Left renal cortex interstitium (tissue), 4 donors: ENCODE results near the gene APCDD1L. TPM values are rescaled to one million over a fixed set of nuclear protein-coding genes. Genes with fewer than 3 reads are reported as not detected.

Source experiments
- DNase-seq, 4 donors: peaks; one replicate each; pipeline ENCODE4 v3.0.0-alpha.2; 2013; ENCODE audit warnings: low read depth in 4 of 4, low spot score in 2 of 4, missing footprints in 1 of 4
- polyA plus RNA-seq, 4 donors: library from polyadenylated mRNA; unstranded; fragments of 120-200 nt; gene quantifications; one replicate each; pipeline ENCODE4 v1.2.1, GENCODE V29; 2013; ENCODE audit not compliant: insufficient read length in 4 of 4

APCDD1L gene
- polyA plus RNA-seq, 4 donors, result 11.3 to 19.5 (median 13.7) TPM

DNA sequence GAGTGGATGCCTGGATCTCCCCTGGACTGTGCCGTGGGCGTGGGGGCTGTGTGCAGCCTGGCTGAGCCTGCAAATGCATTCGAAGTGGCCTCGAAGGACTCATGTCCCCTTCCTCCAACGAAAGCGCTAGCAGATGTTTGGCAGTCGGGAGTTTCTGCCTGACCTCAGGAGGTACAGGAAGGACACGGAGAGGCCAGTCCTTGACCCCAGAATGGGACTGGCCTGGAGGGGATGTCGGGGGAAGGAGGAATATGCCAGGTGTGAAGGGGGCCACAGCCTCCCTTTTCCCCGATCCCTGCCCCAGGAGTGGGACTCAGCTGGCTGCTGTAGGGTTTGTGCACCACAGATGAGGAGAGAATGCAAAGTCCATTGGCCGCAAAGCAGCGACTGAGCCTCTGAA lies 45.6 kb downstream of the APCDD1L start:
- DNase-seq, result no peak

DNA sequence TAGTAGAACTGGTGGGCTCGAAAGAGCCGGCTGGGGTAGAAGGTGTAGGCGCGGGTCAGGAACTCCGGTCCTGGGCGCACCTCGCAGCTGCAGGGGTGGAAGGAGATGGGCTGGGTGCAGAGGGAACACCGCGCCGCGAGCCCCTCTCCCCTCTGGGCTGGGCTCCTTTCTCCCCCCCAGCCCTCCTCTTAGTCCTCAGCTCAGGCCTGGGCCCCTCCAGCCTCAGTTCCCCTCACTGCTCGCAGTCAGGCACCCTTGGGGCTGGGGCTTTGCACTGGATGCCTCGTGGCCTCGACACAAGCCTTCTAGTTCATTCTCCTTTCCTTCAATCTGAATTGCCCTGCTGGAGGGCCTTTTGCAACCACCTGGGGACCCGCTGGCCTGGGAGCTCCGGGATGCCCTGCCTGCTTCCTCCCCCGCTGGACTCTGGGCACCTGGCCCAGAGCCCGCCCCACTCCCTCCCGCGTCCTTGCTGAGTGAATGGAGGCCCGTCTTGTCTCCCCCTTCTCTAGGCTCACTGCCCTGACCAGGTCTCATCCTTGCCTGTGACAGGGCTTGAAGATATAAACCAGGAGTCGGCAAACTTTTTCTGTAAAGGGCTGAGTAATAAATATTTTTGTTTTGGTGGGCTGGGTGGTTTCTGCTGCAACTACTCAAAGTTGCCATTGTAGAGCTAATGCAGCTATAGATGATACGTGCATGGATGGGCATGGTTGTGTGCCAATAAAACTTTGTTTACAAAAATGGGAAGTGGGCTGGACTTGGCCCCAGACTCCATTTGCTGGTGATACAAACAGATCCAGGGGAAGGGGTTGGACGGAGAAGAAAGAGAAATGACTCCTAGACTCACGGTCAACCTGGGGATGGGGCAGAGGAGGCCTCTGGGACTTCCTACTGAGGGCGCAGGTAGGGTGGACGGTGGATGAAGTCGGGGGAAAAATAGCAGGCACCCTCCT lies 47.3 kb downstream of the APCDD1L start:
- no peak for DNase-seq

DNA sequence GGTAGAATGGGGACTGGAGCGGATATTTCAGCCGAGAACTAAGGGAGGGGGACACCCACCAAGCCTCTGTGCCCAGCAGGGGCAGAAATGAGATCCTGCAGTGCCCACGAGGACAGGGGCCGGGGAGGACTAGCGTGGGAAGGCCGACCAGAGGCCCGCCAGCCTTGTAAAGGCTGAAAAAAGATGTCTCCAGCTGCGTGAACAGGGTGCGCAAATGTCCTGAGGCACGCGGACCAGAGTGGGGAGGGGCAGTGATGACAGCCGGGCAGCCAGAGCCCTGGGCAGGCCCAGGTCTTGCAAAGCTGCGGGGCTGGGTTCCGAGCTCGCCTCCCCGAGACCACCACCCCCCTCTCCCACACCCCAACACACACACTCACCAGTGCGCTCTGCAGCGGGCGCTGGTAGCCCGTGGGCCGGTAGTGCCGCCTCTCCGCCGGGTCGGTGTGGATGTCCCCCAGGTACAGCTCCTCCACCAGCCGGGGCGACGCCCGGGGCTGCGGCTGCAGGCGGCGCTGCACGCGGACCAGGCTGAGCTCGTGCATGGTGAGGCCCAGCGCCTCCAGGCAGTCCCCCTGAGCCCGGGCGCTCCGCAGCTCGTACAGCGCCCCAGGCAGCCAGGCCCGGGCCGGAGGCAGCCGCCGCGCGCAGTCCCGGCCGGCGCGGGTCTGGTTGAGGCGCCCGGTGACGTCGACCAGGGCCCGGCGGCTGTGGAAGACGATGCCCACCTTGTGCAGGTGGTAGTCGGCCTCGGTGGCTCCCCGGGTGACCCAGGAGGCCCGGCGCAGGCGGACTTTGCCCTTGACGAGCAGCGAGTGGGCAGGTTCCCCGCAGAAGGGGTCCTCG lies 48.2 kb downstream of the APCDD1L start:
- DNase-seq, result no peak

DNA sequence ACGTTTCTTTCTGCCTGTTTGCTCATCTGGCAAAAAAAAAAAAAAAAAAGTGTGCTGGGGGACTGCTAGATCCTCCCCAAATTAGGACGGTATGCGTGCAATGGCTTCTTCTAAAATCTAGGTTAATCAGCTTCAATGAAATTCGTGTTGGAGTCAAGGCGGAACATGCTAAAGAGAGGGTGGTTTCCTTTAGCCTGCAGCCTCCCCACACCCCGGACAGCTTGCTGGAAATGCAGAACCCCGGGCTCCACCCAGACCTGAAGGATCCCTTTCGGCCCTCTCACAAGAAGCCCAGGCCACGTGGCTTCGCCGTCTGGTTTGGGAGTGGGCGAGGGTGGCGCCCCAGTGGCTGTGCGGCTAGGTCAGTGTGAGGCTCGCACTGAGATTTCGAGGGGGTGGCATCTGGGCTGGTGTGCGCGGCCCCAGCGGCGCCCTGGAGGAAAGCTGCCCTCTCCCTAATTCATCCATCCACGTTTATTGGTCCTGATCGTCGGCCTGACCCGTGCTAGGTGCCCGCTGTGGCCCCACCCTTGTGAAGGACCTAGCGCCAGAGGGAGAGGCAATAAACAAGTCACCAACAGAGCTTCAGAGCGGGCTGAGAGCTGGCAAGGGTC lies 49.0 kb downstream of the APCDD1L start:
- DNase-seq, result no peak

DNA sequence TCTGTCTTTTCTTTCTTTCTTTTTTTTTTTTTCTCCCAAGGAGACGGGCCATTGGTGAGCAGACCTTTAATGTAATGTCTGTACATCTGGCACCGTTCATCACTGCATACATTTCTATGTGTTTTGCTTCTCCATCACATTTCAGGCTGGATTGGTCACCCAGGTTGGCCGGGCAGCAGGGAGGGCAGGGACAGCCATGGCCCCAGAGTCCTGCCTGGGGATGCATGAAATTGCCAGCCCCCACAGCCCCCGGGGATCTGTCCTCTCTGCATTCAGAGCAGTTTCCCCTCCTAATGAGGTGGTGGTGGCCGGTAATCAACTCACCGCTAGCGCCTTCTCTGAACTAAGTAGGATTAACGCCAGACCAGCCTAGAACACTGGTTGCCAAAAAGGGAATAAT lies 50.4 kb downstream of the APCDD1L start:
- no peak for DNase-seq

DNA sequence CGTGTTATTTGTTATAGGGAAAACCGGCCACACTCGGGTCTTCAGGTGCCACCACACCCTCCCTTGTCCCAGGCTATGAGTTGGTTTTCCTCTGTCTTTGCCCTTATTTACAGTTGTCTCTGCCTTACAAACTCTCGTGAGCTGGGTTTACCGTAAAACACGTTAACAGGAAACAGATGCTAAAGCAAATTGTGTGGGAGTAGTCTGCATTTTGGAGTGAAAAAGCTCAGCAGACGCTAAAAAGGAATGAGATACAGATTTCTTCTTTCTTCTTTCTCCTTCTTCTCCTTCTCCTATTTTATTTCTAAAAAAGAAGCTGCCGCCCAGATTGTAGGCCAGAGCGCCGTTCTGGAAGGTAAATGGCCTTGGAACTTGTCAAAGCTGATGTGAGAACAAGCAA lies 51.9 kb downstream of the APCDD1L start:
- no peak for DNase-seq

DNA sequence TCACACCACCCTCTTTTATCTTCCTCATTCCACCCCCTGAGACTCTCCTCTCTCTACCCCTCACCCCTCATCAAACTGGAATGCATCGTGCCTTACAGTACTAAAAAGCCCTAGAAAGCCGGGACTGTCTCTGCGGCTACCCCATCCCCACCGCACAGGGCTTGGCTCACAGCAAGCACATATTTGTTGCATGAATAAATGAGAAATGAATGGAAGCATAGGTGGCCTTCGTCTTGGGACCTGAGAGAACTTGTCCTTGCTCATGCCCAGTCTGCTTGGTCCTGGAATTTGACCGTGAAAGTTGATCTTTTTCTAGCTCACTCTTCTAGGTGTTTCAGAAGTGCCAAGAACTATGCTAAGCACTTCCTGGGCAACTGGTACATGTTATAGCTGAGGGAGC lies 53.3 kb downstream of the APCDD1L start:
- DNase-seq, result no peak

DNA sequence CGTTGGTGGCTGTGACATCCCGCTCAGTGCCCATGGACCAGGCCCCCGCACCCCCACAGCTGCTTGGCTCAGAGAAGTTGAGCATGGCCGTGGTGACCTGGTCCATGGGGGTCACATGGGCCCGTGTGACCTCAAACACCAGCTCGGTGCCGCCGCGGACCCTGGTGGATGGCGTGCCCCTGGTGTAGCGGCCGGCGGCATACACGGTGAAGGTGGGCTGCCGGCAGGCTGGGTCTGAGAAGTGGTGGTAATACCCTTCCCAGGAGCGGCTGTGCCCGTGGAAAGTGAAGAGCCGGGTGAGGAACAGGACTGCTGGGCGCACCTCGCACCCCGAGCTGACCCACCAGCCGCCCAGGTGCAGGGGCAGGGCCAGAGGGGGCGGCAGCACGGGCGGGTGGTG lies 54.1 kb downstream of the APCDD1L start:
- no peak for DNase-seq

DNA sequence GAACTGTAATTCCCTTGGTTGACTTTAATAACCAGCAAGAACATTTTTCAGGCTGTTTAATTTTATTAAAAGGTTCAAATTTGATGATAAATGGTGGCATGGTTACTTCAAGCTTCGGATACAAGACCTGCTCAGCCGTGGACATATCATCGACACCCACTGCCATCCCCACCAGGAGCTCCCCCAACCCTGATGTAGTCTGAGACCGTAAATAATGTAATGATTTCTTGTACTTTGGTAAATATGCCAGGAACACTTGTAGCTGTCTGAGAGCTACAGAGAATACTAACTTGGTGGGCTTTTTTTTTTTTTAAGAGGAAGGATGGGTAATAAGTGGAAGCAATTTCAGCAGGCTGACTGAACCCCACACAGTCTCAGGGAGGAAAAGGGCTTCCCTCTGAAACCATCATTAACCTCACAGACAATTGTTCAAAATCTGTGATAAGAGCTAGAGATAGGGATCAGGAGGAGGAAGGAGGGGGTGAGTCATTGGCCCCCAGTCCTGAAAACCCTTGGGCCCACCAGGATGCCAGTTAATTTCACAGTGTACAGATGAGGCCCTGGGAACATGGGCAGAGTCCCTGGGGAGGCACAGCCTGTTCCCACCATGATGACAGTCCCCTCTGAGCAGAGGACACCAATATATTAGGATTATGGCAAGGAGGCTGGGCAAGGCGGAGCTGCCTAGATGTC lies 56.0 kb downstream of the APCDD1L start:
- DNase-seq, result no peak

DNA sequence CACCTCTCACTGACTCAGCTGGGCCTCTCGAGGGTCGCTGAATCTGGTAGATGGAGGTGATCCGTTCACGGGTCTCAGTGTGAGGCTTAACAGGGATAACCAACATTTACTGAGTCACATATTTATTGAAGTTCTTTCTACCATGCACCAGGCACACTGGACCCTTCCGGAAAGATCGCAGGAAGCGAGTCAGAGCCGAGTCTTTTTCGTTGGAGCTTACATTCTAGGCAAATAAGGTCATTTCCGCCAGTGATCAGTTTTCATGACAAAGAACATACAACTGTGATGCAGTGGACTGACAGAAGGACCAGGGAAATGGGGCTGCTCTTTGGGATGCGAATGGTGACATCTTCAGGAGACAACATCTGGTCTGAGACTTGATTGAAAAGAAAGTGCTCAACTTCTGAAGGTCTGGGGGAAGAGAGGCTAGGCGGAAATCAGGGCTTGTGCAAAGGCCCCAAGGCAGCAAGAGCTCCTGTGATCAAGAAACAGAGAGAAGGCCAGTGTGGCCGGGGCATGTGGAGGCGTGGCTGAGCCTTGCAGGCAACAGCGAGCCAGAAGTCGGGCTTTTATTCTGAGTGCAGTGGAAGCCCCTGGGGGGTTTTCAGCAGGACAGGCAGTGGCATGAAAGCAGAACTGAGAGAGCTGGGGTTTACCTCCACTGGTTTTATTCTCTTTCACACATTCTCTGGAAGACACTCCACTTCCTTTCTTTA lies 56.7 kb downstream of the APCDD1L start:
- no peak for DNase-seq

DNA sequence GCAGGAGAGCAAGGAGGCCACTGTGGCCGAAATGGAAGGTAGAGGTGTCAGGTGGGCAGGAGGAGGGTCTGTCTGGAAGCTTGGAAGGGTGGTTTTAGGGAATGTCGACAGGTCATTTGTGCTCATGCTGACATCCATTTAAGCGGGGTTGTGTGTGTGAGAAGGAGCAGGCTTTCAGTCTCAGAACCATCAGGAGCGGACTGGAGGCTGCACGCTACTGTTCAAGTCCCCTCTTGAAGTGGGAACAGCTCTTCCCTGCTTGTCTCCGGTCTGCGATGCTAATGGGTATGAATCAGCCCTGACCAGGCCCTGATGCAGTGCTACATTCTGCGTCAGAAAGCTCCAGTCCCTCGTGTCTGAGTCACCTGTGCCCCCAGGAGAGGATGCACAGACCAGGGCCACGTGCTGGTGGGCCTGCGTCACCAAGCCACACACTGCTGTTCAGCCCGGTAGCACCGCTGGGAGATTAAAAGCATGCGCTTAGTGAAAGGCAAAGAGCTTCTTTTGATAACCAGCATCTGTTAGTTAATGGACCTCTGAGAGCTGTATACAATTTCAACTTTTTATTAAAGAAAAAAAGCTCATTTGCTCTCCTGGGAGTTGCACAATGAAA lies 58.0 kb downstream of the APCDD1L start:
- no peak for DNase-seq

DNA sequence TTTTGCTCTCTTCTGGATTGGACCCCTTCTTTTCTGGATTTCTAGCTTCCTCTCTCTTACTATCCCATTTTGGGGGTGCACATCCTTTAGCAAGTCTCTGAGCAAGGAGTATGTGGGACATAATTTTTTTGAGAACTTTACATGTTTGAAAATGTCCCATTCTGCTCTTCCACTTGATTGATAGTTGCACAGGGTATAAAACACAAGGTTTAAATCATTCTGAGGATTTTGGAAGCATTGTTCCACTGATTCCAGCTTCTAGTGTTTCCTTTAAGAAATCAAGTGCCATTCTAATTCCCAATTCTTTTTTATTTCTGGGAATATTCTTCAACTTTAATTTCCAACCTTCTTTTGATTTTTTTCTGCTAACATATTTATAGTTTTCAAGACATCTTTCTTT lies 60.7 kb downstream of the APCDD1L start:
- no peak for DNase-seq

DNA sequence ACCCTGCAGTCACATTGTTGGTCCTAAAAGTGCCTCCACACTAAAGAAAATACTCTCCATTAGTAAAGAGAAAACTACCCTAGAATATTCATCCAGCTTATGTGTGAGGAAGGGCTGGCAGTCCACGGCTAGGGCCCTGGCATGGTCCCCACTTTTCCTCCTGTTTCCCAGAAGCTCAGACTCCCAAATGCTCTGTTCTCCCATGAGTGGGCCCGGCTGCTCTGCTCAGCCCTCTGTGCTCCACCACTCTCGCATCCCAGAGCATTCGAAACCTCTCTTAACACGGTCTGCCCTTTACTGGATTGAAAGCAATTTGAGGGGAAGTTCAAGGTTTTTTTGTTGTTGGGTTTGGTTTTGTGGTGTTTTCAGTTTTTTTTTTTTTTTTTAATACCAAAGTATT lies 61.8 kb downstream of the APCDD1L start:
- DNase-seq, result no peak

DNA sequence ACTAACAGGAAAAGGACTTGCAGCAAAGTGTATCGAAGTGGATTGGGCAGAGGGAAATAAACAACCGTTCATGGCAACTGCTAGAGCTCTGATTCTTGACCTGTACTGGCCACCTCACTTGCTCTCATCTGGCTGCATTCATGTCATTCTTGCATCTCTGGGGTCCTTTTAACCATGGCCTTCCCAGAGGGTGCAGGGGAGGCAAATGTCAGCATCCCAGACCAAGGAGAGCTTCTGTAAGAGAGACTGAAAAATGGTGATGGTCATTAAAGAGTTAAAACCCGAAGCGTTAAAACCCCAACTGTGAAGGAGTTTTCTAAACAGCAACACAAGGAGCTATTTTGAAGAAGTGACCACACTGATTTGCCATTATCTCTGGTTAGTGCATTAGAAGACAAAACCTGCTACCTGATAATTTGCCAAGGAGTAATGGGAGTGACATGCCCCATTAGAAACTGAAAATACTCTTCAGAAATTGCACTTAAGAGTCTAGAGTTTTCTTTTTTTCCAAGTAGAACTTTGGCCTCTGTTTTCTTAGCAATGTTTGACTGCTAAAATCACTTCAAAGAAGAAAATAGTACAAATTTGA lies 62.4 kb downstream of the APCDD1L start:
- no peak for DNase-seq

DNA sequence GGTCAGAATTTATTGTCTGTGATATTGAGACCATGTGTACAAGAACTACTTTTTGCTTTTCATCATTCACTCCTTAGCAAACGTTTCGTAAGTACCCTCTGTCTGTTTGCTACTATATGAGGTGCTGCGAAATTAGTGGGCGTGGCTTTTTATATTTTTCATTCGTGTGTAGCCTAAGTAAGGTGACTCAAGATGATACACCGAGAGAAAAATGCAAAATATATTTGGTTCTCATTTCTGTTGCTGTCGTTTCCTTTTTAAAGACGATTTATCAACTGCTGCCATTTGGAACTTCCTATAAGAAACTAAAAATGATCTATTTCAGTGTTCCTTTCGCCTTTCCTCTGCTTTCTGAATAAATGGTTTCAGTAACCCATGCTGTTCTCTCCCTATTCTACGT lies 64.9 kb downstream of the APCDD1L start:
- no peak for DNase-seq

DNA sequence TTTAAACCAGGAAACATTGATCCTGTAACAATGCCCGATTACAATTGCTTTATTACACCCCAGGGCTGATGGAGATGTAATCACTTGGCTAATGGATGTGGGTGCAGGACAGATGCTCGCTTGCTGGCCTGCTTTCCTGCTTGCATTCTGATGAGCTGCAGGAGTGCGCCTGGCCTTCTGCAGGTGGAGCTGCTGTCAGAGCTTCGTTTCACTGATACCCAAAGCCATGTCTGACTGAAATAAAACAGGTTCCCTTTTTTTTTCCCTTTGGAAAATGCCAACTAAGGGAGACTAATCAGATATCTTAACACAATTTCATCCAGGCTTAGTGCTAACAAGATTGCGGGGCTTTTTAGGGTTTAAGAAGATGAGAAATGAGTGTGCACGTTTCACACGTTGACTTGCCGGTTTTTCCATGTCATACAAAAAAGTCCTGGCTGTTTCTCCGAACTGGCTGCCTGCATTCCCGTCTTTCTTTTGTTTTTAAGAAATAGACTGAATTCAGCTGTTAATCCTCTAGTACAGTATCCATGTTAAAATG lies 65.4 kb downstream of the APCDD1L start:
- DNase-seq, result no peak

DNA sequence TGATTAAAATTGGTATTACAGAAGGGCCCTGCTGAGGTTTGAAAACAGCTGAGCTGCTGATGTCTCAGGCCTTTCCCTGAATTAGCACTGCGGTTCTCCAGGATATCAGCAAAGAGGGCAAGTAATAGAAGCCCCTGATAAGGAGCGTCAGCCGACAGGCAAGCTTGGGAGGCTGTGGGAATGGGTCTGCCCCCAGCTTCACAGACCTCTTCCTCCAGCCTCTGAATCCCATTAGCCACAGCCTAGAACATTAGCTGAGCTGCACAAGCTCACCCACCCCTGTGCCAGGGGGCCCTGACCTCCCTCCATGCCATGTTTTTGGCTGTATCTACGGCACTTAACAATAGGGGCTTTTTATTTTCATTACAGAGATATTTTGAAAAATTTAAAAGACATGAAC lies 66.2 kb downstream of the APCDD1L start:
- DNase-seq, result no peak

DNA sequence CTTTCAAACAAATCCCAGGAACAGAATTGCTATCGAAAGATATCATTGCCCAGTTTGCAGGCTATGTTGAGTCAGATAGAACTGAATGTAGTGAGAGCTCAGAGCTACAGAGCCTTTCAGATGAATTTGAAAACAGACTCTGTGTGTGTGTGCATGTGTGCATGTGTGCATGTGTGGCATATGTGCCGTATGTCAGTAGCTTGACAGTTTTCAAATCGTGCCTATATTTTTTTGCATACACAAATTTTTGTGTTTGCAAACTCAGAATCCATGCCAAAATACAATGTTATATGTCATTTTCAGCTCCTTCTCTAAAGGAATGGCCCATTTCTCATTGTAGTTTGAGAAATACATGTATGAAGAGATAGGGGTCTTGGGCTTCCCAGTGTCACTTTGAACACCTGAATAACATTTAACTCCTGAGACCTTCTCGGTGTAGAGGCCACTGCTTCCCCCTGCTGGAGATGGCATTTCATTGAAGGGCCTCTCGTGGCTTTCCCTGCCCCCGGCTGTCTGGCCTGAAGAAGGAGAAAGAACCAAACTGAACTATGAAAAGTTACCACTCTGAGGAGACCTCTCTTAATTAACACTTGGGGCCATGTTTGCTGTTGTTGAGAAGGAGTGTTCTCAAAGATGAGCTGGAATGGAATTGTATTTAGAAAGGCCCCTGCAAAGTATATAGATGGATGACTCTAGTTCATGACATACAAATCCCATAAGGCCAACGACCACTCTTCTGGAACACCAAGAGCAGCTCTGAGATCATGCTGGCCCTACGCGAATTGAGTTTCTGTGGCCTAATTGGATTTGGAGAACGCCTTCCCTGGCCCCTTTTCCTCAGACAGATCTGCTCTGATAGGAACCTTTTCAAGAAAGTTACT lies 67.4 kb downstream of the APCDD1L start:
- no peak for DNase-seq
